Breast epithelium (tissue), 3 donors: Measurements from ENCODE around the gene NOL9.

Experiments
- POLR2A ChIP-seq: fragments of 450-650 bp; IDR thresholded peaks from one replicate; pipeline ENCODE4 v1.6.1; 2016; ENCODE audit warnings: antibody characterized with exemption, mild to moderate bottlenecking, moderate library complexity
- TF ChIP-seq, protein P1 (sequence below), 3 donors: fragments of 450-650 bp; IDR thresholded peaks; one replicate each; pipeline ENCODE4 v1.5.1; 2016 to 2017; ENCODE audit warnings: antibody characterized with exemption in 3 of 3, mild to moderate bottlenecking in 3 of 3, moderate library complexity in 3 of 3

DNA sequence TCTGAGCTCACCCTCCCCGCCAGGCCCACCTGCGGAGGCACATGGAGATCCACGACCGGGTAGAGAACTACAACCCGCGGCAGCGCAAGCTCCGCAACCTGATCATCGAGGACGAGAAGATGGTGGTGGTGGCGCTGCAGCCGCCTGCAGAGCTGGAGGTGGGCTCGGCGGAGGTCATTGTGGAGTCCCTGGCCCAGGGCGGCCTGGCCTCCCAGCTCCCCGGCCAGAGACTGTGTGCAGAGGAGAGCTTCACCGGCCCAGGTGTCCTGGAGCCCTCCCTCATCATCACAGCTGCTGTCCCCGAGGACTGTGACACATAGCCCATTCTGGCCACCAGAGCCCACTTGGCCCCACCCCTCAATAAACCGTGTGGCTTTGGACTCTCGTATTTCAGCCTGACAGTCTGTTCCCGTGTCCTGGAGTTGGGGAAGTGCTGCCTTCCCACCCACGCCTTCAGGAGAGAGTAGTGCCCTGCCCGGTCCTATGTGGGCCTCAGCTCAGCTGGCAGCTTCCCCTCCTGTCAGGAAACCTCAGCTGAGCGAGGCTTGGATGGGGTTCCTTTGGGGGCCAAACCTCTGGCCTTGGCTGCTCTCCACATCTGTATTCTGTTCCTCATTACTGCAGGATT lies 34.7 kb upstream of the NOL9 start:
- TF ChIP-seq POLR2A: no peak
- TF ChIP-seq, protein P1, sequence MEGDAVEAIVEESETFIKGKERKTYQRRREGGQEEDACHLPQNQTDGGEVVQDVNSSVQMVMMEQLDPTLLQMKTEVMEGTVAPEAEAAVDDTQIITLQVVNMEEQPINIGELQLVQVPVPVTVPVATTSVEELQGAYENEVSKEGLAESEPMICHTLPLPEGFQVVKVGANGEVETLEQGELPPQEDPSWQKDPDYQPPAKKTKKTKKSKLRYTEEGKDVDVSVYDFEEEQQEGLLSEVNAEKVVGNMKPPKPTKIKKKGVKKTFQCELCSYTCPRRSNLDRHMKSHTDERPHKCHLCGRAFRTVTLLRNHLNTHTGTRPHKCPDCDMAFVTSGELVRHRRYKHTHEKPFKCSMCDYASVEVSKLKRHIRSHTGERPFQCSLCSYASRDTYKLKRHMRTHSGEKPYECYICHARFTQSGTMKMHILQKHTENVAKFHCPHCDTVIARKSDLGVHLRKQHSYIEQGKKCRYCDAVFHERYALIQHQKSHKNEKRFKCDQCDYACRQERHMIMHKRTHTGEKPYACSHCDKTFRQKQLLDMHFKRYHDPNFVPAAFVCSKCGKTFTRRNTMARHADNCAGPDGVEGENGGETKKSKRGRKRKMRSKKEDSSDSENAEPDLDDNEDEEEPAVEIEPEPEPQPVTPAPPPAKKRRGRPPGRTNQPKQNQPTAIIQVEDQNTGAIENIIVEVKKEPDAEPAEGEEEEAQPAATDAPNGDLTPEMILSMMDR (IDR thresholded peaks at IDR 0.05): no peak
